Lung (tissue), 12 donors: Measurements from ENCODE around the gene PACRG. TPM values are rescaled to one million over a fixed set of nuclear protein-coding genes. Genes with fewer than 3 reads are reported as not detected.

Source experiments
- ATAC-seq: fragments of 200-7000 bp; cut with Tn5 transposase; one replicate; pipeline ENCODE4 v1.9.1; 2020; ENCODE audit warnings: moderate number of reproducible peaks; ENCODE audit not compliant: insufficient read depth, low FRiP score
- DNase-seq, 3 donors: peaks; one replicate each; pipeline ENCODE4 v3.0.0-alpha.2; 2013 to 2017
- H3K27ac ChIP-seq, 2 donors: one replicate each; pipeline ENCODE4 v1.5.1; 2013; ENCODE audit warnings: mild to moderate bottlenecking in 2 of 2, moderate library complexity in 2 of 2, control low read depth in 1 of 2, inconsistent platforms in 1 of 2, low read depth in 1 of 2, low read length in 1 of 2
- H3K27me3 ChIP-seq, 3 donors: one replicate each; pipeline ENCODE4 v1.5.1; 2013; ENCODE audit warnings: low read length in 2 of 3; ENCODE audit not compliant: control insufficient read depth in 3 of 3, insufficient read depth in 3 of 3
- H3K36me3 ChIP-seq, 4 donors: one replicate each; pipeline ENCODE4 v1.5.1; 2013; ENCODE audit warnings: low read length in 4 of 4, mild to moderate bottlenecking in 1 of 4, moderate library complexity in 1 of 4; ENCODE audit not compliant: control insufficient read depth in 4 of 4, insufficient read depth in 4 of 4
- H3K4me1 ChIP-seq, 5 donors: one replicate each; pipeline ENCODE4 v1.5.1; 2013; ENCODE audit warnings: low read length in 5 of 5, mild to moderate bottlenecking in 2 of 5, moderate library complexity in 1 of 5; ENCODE audit not compliant: control insufficient read depth in 5 of 5, insufficient read depth in 5 of 5
- H3K4me3 ChIP-seq: one replicate; pipeline ENCODE4 v1.5.1; 2013; ENCODE audit warnings: mild to moderate bottlenecking, control low read depth, moderate library complexity
- H3K9ac ChIP-seq, 2 donors: one replicate each; pipeline ENCODE4 v1.5.1; 2013; ENCODE audit warnings: low read length in 2 of 2, control low read depth in 1 of 2; ENCODE audit not compliant: insufficient read depth in 1 of 2
- H3K9me3 ChIP-seq, 4 donors: one replicate each; pipeline ENCODE4 v1.5.1; 2013; ENCODE audit warnings: low read length in 3 of 4, mild to moderate bottlenecking in 1 of 4, moderate library complexity in 1 of 4; ENCODE audit not compliant: control insufficient read depth in 4 of 4, insufficient read depth in 3 of 4
- CTCF ChIP-seq: IDR thresholded peaks from 2 replicates; pipeline ENCODE4 v1.5.1; 2012; ENCODE audit warnings: mild to moderate bottlenecking; ENCODE audit errors: control extremely low read depth, extremely low read depth
- WGBS, 2 donors: extraction: QIAGEN DNeasy Blood & Tissue Kit; methylation state at CpG; one replicate each; pipeline ENCODE4 v1.1.7; 2013; 5-methylcytosine and 5-hydroxymethylcytosine counted together
- polyA plus RNA-seq, 2 donors: library from polyadenylated mRNA; stranded (reverse); fragments of 200-250 nt; gene quantifications; one replicate each; pipeline ENCODE4 v1.2.1, GENCODE V29; 2013
- total RNA-seq, 2 donors: library from RNA; depleted of rRNA in 1 of 2; stranded (reverse); fragments of >200 nt in 1 of 2; gene quantifications; one replicate each; pipeline ENCODE4 v1.2.1, GENCODE V29; 2014 to 2021
- donor health status: control.
- donor health status: control.
- donor health status: Bipolar disorder and iron deficiency.
- donor health status: healthy.
- donor health status: DM: yes; HTN: yes; CAD: no.

The PACRG gene
- total and polyA plus RNA-seq, 4 donors: 3.8 to 26.6 (median 7.4) TPM

DNA sequence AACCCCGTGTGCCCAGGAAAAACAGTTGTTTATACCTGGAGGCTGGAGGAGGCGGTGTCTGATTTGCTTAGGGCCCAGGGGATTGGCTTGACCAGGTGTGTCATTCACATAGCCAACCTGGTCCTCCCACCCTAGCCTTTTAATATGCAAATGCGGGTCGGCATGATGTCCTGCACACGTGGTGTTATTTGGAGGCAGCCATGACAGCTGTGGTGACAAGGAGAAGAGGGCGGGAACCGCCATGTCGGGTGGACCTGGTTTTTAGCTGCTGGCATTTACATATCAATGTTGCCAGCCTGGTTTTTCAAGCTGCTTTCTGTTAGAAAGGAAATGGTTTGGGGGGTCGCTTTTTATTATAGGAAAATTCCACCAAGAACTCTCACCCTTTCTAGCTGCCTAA is 395.3 kb downstream of the PACRG start:
- H3K36me3 ChIP-seq: no peaks in the 10 kb centered on the region
- H3K4me3 ChIP-seq: no peak overlapping the region
- H3K9me3 ChIP-seq: no peaks in the 10 kb centered on the region
- 85 to 87% methylated on average over 9 of the region's 9 CpGs for WGBS, 2 donors
- TF ChIP-seq CTCF: no peak
- H3K27me3 ChIP-seq: no peaks in the 10 kb centered on the region
- no peak overlapping the region for H3K9ac ChIP-seq
- H3K27ac ChIP-seq: no peak overlapping the region
- peaks cover 0 to 3% (median 0%) of the 10 kb centered on the region in 5 donors for H3K4me1 ChIP-seq
- ATAC-seq (no peak), DNase-seq (no peak)

DNA sequence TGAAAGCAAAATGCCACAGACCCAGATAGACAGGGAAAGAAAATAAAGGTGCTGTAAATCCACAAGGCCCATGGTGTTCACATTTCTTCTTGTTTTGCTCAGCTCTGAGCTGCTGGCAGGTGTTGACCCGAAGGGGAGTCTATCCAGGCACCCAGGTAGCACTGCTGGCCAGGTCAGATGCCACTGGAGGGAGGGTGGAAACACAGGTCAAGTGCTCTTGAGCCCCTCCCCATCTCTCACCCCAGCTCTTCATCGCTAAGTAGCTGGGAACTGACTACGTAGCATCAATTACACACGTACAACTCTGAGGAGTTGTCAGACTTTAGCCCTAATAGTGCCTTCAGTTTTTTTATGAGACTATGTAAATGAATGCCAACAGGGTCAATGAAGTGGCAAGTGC is 399.0 kb downstream of the PACRG start:
- WGBS, 2 donors: 71 to 80% methylated on average over 4 of the region's 4 CpGs
- peaks cover 0 to 3% (median 0%) of the 10 kb centered on the region in 5 donors for H3K4me1 ChIP-seq
- no peak for ATAC-seq
- H3K36me3 ChIP-seq: no peaks in the 10 kb centered on the region
- H3K27ac ChIP-seq: no peak overlapping the region
- no peak for DNase-seq
- peaks cover 0 to 3% (median 0%) of the 10 kb centered on the region in 4 donors for H3K9me3 ChIP-seq
- no peaks in the 10 kb centered on the region for H3K27me3 ChIP-seq
- H3K4me3 ChIP-seq: no peak overlapping the region
- H3K9ac ChIP-seq: no peak overlapping the region
- TF ChIP-seq CTCF: no peak

- 93 to 98% methylated on average over 1 of the region's 1 CpG for WGBS, 2 donors
- ATAC-seq (no peak), DNase-seq (no peak)
- no peaks in the 10 kb centered on the region for H3K36me3 ChIP-seq
- no peak overlapping the region for H3K9ac ChIP-seq
- H3K4me1 ChIP-seq: peaks cover 0 to 3% (median 0%) of the 10 kb centered on the region in 5 donors
- peaks cover 0 to 3% (median 0%) of the 10 kb centered on the region in 4 donors for H3K9me3 ChIP-seq
- H3K4me3 ChIP-seq: no peak overlapping the region
- no peaks in the 10 kb centered on the region for H3K27me3 ChIP-seq
- no peak overlapping the region for H3K27ac ChIP-seq
- TF ChIP-seq CTCF: no peak
Observed at GRCh38 chr6:163127587-163127986, 399.8 kb downstream of the PACRG start.

DNA sequence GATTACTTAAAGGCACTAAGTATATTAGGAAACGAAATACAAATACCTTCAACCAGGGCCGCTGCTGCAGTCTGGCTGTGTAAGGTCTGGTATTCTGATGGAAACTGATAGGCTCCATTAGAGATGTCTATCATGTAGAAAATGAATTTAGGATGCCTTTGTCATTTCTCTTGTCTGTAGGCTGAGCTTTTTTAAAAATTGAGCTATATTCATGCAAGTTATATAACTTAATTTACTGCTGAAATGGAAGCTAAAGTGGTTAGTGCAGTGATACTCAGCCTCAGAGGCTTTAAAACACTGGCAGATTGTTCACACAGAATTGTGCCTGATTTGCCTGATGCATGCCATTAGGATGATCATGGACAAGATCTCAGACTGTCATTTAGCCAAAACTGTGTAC is 400.6 kb downstream of the PACRG start:
- WGBS, 2 donors: 86 to 96% methylated on average over 2 of the region's 2 CpGs
- no peak for TF ChIP-seq CTCF
- peaks cover 0 to 3% (median 0%) of the 10 kb centered on the region in 4 donors for H3K9me3 ChIP-seq

More for the DNA sequence above, 400.6 kb downstream of the PACRG start:
- H3K4me1 ChIP-seq: peaks cover 0 to 3% (median 0%) of the 10 kb centered on the region in 5 donors
- DNase-seq (no peak), ATAC-seq (no peak)
- no peak overlapping the region for H3K9ac ChIP-seq
- no peak overlapping the region for H3K4me3 ChIP-seq
- no peaks in the 10 kb centered on the region for H3K36me3 ChIP-seq
- H3K27ac ChIP-seq: no peak overlapping the region
- H3K27me3 ChIP-seq: no peaks in the 10 kb centered on the region
